Stimulated activated CD4-positive, alpha-beta T cell treated with anti-CD3 and anti-CD28 coated beads, Interleukin-2, amount 100 ng/mL, for 24 hours (primary cell): Measurements from ENCODE around the gene MRO.
"Not testable (repeated sequence)": the region's sequence is repeated elsewhere in the genome, so short reads cannot be mapped to it uniquely, and the experiment has no call there.

Experiments
- DNase-seq, 2 donors: peaks; one replicate each; pipeline ENCODE4 v3.0.0-alpha.2; 2020

The MRO gene

GRCh38 chr18:50790241-50790640 is 29.6 kb downstream of the MRO start:
- DNase-seq = no peak

- no peak for DNase-seq
Observed at GRCh38 chr18:50788284-50788683, 31.5 kb downstream of the MRO start.

- DNase-seq = no peak
Observed at GRCh38 chr18:50786864-50787263, 33.0 kb downstream of the MRO start.

- no peak for DNase-seq
Observed at GRCh38 chr18:50783553-50783952, 36.3 kb downstream of the MRO start.

GRCh38 chr18:50779021-50779420 is 40.8 kb downstream of the MRO start:
- not testable (repeated sequence) for DNase-seq

GRCh38 chr18:50776383-50776782 is 43.4 kb downstream of the MRO start:
- DNase-seq = no peak

GRCh38 chr18:50775726-50776125 is 44.1 kb downstream of the MRO start:
- no peak for DNase-seq

GRCh38 chr18:50775207-50775606 is 44.6 kb downstream of the MRO start:
- no peak for DNase-seq

- DNase-seq = no peak
Observed at GRCh38 chr18:50769463-50769862, 50.4 kb downstream of the MRO start.

- DNase-seq = no peak
Observed at GRCh38 chr18:50757358-50757757, 62.5 kb downstream of the MRO start.

GRCh38 chr18:50754297-50754696 is 65.5 kb downstream of the MRO start:
- no peak for DNase-seq

- no peak for DNase-seq
Observed at GRCh38 chr18:50753311-50753710, 66.5 kb downstream of the MRO start.

- DNase-seq = no peak
Observed at GRCh38 chr18:50751947-50752346, 67.9 kb downstream of the MRO start.

GRCh38 chr18:50751490-50751889 is 68.3 kb downstream of the MRO start:
- DNase-seq = no peak

- DNase-seq = no peak
Observed at GRCh38 chr18:50750546-50750945, 69.3 kb downstream of the MRO start.

GRCh38 chr18:50749945-50750344 is 69.9 kb downstream of the MRO start:
- DNase-seq = no peak

GRCh38 chr18:50749421-50749820 is 70.4 kb downstream of the MRO start:
- DNase-seq = no peak

- DNase-seq = no peak
Observed at GRCh38 chr18:50748243-50749229, 71.3 kb downstream of the MRO start.

GRCh38 chr18:50747849-50748242 is 72.0 kb downstream of the MRO start:
- DNase-seq = no peak

GRCh38 chr18:50745945-50746344 is 73.9 kb downstream of the MRO start:
- no peak for DNase-seq
